Ramos (cell line): ENCODE measurements around the gene PTTG2.

Experiments
- in situ Hi-C: fragments of 300-500 bp; cut with MboI; formaldehyde crosslinking; loops from one replicate; pipeline ENCODE4 v1.14.3; 2022; ENCODE audit warnings: low sequenced_read_pairs; ENCODE audit not compliant: unreplicated experiment

PTTG2 gene

DNA sequence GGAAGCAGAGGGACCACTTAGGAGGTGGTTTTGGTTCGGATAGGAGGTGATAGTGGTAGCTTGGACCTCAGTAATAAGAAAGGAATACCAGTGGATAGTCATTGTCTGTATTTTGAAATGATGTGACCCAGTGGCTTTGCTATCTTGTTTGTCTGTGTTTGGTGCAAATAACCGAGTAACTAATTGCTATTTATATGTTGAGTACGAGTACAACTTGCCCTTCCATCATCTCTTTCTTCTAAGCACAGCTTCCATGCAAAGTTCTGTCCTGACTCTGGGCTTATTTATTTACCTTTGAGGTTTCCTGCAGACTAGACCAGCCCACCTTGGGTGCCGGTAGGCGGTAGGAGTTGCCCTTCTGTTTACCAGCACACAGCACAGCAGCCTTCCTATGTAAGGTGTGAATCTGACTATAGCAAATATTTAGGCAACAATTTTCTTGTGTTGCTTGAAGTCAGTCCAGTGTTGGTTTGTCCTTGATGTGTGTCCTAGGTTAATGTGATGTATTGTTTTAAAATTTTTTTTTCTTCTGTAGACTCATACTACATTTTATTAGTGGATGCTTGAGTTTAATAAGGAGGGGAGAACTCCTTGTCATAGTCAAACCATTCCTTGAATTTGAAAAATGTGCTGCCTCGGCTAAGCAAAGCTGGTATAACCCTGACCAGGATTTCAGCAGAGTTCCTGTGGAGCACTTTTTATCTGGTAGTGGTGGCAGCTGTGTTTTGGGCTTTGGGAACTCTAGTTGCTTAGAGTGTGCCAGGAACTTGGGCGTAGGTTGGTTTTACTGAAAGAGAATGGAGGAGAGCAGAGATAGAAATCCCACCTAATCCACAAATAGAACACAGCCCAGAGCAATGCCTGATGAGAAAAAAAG is 21.9 kb downstream of the PTTG2 start:
- in situ Hi-C loops: loop anchor here (25.0 kb wide), 2 partner anchors 1055 to 1180 kb away; partner anchors contain the start of gene TMEM156

DNA sequence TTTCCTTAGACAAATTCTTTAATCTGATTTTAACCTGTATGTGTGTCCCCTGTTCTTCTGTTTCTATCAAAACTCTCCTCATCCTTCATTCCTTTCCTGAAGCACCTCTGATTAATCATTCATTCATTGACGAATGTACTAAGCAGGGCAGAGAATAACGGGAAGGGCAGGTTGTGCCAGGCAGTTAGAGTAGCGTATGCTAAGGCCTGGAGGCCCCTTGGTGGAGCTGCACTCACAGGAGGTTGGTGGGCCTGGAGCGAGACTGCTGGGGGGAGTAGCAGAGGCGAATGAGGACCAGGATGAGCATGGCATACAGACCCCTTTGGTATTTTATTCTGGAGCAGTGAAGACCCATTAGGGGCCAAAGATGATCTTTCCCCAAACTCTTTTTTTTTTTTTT is 22.5 kb downstream of the PTTG2 start:
- in situ Hi-C loops: loop anchor here (25.0 kb wide), 2 partner anchors 1055 to 1180 kb away; partner anchors contain the start of gene TMEM156

DNA sequence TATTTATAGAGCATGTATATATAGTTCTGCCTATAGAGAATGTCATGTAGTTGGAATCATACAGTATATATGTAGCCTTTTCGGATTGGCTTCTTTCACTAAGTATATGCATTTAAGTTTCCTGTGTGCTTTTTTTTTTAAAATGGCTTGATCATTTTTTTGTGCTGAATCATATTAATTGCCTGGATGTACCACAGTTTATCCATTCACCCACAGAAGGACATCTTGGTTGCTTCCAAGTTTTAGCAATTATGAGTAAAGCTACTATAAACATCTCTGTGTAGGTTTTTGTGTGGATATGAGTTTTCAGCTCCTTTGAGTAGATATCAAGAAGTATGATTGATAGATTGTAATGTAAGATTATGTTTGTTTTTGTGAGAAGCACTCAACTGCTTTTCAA is 23.8 kb downstream of the PTTG2 start:
- in situ Hi-C loops: loop anchor here (25.0 kb wide), 2 partner anchors 1053 to 1178 kb away; partner anchors contain the start of gene TMEM156

- in situ Hi-C loops: loop anchor here (25.0 kb wide), 2 partner anchors 1051 to 1176 kb away; partner anchors contain the start of gene TMEM156
Observed at GRCh38 chr4:37985730-37986275, 25.6 kb downstream of the PTTG2 start.

DNA sequence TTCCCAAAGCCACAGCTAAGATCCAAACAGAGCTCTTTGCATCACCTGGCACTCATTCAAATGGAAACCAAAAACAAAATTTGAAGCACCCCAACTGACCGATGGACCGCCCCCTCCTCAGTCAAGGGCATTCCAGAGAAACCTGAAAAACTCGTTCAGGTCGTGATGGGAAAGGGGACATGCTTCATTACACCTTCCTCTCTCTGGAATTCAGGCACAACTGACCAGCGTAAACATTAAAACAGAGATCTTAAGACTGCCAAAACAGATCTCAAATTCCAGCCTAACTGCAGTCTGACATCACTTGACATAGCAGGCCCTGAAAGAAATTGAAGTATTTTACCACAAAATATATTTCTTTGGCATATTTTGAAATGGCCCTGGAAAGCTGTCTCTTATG is 28.5 kb downstream of the PTTG2 start:
- in situ Hi-C loops: loop anchor here (25.0 kb wide), 2 partner anchors 1049 to 1174 kb away; partner anchors contain the start of gene TMEM156

- in situ Hi-C loops: loop anchor here (10.0 to 25.0 kb wide), 3 partner anchors 315 to 1173 kb away; partner anchors contain the start of gene TMEM156
Observed at GRCh38 chr4:37989398-37990260, 29.4 kb downstream of the PTTG2 start.

GRCh38 chr4:37990731-37991245 is 30.6 kb downstream of the PTTG2 start:
- in situ Hi-C loops: loop anchor here (10.0 to 25.0 kb wide), 3 partner anchors 316 to 1172 kb away; partner anchors contain the start of gene TMEM156

- in situ Hi-C loops: loop anchor here (10.0 to 25.0 kb wide), 3 partner anchors 317 to 1170 kb away; partner anchors contain the start of gene TMEM156
Observed at GRCh38 chr4:37991623-37992410, 31.6 kb downstream of the PTTG2 start.

DNA sequence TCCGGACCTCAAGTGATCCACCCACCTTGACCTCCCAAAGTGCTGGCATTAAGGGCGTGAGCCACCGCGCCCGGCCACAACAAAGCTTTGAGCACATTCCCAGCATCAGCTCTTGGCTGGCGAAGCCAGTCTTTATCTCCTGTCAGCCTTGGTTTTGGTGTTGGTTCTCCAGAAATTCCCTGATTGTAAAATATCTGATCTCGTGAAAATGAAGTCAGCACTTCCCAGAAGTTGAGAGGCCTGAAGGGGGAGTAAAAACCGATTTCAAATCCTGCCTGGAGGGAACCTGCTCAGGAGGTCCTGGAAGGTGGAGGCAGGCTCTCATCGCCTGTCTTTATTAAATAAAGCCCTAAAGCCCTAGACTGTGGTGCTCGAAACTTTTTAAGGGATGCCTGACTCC is 33.6 kb downstream of the PTTG2 start:
- in situ Hi-C loops: loop anchor here (10.0 to 25.0 kb wide), 3 partner anchors 319 to 1168 kb away; partner anchors contain the start of gene TMEM156

GRCh38 chr4:37994569-37994968 is 34.4 kb downstream of the PTTG2 start:
- in situ Hi-C loops: loop anchor here (10.0 to 25.0 kb wide), 3 partner anchors 320 to 1168 kb away; partner anchors contain the start of gene TMEM156

GRCh38 chr4:37995299-37995821 is 35.2 kb downstream of the PTTG2 start:
- in situ Hi-C loops: loop anchor here (10.0 to 25.0 kb wide), 3 partner anchors 321 to 1167 kb away; partner anchors contain the start of gene TMEM156

GRCh38 chr4:37995981-37996775 is 36.0 kb downstream of the PTTG2 start:
- in situ Hi-C loops: loop anchor here (10.0 to 25.0 kb wide), 3 partner anchors 321 to 1166 kb away; partner anchors contain the start of gene TMEM156

DNA sequence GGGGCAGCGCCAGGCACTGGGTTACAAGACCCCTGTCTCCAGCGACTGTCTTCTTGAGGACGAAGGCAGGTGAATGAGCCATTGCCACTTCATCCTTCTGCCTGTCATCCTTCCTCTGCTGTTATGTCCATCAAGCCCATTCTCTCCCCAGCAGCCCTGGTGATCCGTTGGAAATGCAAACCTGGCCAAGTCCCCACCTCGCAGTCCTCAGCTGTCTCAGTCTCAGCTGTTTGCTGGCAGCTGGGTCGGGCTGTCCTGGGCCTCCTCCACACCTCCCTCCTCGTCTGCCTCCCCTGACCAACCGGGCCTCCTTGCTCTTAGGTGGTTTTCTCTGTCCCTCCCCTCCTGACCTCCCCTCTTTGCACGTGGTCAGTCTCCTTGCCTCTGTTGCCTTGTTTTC is 38.0 kb downstream of the PTTG2 start:
- in situ Hi-C loops: loop anchor here (10.0 to 25.0 kb wide), 3 partner anchors 323 to 1164 kb away; partner anchors contain the start of gene TMEM156

DNA sequence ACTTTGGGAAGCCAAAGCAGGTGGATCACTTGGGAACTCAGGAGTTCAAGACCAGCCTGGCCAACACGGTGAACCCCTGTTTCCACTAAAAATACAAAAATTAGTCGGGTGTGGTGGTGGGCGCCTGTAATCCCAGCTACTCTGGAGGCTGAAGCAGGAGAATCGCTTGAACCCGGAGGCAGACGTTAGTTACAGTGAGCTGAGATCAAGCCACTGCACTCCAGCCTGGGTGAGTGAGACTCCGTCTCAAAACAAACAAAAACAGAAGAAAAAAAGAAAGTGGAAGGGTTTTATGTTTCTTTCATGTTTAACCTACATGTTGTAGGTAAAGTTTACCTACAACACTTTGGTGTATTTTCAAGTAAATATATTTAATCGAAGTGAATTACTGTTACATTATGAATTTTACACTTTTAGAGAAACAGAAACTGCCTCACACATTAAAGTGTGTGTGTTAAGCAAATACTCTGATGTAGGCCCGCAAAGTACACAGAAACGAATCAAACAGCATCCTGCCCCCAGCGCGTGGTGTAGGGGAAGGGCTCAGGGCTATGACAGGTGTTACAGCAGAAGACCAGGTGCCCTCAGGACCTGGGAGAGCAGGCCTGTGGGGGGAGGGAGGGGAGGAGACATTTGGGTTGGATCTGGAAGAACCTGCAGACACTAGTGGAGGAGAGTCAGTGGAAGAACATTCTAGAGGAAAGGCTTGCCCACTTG is 39.0 kb downstream of the PTTG2 start:
- in situ Hi-C loops: loop anchor here (10.0 to 25.0 kb wide), 3 partner anchors 324 to 1163 kb away; partner anchors contain the start of gene TMEM156

GRCh38 chr4:37999965-38000364 is 39.8 kb downstream of the PTTG2 start:
- in situ Hi-C loops: loop anchor here (10.0 to 25.0 kb wide), 3 partner anchors 325 to 1162 kb away; partner anchors contain the start of gene TMEM156

GRCh38 chr4:38001927-38002326 is 41.7 kb downstream of the PTTG2 start:
- in situ Hi-C loops: no loop called here
